ENCODE results near the gene EFL1.
"Not testable (repeated sequence)": the region's sequence is repeated elsewhere in the genome, so short reads cannot be mapped to it uniquely, and the experiment has no call there.

The EFL1 gene

DNA sequence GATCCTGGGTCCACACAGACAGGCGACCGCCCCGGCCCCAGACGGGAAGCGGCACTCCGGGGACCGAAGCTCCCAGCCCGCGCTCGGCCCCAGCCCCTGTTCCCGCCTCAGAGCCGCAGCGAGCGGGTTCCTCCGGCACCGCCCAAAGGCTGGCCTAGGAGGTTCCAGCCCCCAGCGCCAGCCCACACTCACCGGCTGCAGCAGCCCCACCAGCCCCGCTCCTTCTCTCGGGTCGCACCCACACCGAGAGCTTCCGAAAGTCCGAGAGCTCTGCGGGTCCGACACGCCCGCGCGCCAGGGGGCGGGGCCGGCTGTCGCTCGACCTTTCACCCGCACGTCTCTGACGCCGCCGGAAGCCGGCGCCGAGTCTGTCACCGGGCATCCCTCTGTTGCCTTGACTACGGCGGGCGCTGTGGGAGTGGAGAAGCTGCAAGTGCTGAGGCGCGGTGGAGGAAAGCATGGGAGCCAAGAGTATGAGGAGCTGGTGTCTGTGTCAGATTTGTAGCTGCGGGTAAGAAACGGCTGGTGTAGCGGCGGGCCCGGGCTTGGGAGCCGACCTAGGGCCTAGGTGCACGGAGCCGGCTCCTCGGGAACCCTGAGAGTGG lies at the start of gene EFL1, which contains the start of gene SAXO2:
EFL1 (minus strand) TSS at position 313 of the 605 bp plus-strand sequence. CDS start 956 bp downstream, outside the sequence.
SAXO2 (plus strand) TSS at position 397 of the 605 bp plus-strand sequence; CDS start at position 459, 62 bp downstream.
- peak; percentile 82 to 99 (median 94) for DNase-seq
- intact Hi-C loops (cut with DNase I) = no loop called here

DNA sequence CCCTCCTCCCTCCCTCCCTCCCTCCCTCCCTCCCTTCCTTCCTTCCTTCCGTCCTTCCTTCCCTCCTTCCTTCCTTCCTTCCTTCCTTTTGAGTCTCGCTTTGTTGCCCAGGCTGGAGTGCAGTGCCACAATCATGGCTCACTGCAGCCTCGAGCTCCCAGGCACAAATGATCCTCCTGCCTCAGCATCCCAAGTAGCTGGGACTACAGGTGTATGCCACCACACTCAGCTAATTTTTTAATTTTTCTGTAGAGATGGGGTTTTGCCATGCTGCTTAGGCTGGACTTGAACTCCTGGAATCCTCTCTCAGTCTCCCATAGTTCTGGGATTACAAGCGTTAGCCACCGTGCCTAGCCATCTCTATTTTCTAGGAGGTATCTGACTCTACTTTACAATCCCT lies 48.8 kb upstream of the EFL1 start:
- peak in 1 of 10 donors; percentile 24 for DNase-seq
- intact Hi-C loops (cut with DNase I) = not testable (repeated sequence)

DNA sequence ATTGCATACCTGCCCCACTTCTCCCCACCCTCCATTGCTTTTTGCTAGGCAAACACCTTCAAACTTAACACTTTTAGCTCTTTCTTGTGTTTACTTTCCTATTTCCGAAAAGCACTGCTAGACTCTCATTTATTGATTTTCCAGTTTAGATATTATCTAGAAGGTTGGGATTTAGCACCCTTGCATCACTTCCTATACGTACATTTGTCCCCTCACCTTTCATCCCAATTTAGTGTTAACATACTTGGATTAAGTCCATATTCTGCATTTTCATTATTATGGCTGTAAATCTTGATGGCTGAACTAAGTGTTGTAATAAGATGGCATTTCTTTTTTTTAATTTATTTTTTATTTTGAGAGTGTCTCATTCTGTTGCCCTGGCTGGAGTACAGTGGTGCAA lies 47.3 kb upstream of the EFL1 start:
- intact Hi-C loops (cut with DNase I) = no loop called here

DNA sequence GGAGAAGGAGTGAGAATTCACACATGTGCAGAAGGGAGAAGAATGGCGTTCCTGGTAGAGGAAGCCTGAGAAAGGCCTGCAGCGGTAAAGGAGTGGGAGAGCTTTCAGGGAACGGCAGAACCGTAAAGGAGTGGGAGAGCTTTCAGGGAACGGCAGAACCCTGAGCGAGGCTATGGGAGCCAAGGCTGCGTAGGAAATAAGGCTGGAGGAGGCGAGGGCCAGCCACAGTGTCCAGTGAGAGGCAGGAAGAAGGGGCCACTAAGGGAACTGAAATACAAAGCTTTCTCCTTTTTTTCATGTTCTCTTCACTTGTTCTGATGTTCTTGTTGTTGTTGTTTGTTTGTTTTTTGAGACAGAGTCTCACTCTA lies 45.2 kb upstream of the EFL1 start:
- peak in 1 of 10 donors; percentile 8 for DNase-seq
- intact Hi-C loops (cut with DNase I) = no loop called here

More for the DNA sequence above, 47.3 kb upstream of the EFL1 start:
- no peak for DNase-seq

DNA sequence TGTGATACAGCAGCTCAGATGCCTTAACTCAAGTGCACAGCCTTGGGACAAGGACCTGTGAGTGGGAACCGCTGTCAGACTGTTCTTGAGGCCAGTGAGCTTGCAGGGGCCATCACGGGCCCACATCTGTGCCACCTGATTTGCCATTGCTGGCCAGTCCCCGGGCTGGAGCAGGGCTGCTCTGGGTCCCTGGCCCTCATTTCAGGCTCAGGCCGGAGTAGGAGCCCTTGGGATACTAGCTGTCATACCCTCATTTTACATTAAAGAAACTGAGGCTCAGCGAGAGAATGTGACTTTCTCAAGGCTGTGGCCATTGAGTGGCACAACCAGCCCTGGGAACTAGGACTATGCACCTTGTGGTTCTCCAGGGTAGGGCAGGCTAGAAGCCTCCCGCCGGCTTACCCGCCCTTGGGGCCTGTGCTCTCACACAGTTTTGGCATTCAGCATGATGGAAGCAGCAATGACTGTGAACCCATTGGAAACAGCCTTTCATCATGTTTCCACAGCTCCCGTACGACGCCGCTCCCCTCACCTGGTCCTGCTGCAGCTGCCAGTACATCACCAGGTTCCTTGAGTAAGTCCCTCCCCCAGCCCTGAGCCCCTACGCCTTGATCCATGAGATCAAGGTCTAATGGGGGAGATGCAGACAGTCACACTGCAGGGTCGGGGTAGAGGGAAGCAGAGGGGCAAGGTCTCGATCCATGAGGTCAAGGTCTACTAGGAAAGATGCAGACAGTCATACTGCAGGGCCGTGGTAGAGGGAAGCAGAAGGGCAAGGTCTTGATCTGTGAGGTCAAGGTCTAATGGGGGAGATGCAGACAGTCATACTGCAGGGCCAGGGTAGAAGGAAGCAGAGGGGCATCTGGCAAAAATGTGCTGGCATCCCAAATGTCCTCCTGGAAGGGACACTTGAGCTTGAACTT lies 44.5 kb upstream of the EFL1 start:
- intact Hi-C loops (cut with DNase I) = no loop called here
- peak in 1 of 10 donors; percentile 41 for DNase-seq

DNA sequence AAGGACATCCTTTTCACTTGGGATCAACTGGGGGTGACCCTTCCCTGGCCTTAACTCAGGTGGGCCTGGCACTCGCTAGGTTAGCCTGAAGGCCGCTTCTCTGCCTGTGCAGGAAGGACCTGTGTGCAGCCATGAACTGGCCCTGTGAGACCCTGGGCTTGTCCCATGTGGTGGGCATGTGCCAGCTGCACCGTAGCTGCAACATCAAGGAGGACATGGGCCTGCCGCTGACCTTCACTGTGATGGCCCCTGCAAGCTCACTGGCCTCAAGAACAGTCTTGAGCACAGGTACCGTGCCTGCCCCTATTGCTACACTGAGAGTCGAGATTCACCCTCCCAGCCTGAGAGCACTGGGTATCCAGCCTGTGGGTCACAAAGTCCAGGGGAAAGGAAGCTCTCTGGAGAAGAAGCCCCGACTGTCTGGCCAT lies 43.1 kb upstream of the EFL1 start:
- intact Hi-C loops (cut with DNase I) = no loop called here
- peak in 1 of 10 donors; percentile 48 for DNase-seq

DNA sequence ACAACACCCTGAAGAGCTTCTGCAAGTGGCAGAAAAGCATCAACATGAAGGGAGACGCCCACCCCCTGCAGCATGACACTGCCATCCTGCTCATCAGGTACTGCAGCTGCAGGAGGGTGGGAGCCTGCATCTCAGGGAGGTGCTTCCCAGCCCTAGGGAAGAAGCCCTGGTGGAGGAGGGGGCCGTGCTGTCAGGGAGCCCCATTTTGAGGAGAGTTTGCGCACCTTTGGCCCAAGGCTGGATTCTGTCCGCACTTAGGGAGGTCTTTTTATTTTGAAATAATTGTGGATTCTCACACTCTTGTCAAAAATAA lies 42.2 kb upstream of the EFL1 start:
- peak in 1 of 10 donors; percentile 35 for DNase-seq
- intact Hi-C loops (cut with DNase I) = no loop called here

DNA sequence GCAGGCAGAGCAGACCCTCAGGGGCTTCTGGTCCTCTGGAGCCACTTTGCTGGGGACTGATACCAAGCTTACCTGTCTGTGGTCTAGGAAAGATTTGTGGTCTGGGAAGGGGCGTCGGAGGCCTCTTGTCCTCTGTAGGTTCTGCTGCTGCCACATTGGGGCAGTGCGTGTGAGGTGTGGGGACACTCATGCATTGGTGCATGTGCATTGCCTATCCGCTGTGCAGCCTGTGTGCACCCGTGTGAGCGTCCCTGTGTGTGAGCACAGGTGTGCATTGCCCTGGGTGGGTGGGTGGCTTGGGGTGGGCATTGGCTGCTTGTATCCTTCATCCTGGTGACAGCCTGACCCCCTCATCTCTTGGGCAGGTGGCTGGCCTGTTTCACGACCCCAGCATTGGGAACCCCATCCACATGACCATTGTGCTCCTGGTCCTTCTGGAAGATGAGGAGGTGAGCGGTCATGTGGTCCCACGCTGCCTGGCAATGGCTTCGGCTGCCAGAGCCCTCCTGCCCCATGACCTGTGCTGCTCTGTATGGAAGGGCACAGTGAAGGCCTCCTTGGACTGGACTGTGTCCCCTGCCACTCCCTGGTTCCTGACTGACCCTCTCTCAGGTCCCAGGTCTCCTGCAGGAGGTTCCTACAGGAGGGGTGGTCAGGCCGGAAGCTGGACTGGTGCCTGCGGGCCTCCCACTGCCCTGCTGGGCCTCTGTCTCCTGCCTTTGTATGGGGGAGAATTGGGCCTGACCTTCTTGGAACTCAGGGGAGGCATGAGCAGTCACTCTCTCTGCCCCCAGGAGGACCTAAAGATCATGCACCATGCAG lies 41.6 kb upstream of the EFL1 start:
- intact Hi-C loops (cut with DNase I) = no loop called here
- DNase-seq = no peak

DNA sequence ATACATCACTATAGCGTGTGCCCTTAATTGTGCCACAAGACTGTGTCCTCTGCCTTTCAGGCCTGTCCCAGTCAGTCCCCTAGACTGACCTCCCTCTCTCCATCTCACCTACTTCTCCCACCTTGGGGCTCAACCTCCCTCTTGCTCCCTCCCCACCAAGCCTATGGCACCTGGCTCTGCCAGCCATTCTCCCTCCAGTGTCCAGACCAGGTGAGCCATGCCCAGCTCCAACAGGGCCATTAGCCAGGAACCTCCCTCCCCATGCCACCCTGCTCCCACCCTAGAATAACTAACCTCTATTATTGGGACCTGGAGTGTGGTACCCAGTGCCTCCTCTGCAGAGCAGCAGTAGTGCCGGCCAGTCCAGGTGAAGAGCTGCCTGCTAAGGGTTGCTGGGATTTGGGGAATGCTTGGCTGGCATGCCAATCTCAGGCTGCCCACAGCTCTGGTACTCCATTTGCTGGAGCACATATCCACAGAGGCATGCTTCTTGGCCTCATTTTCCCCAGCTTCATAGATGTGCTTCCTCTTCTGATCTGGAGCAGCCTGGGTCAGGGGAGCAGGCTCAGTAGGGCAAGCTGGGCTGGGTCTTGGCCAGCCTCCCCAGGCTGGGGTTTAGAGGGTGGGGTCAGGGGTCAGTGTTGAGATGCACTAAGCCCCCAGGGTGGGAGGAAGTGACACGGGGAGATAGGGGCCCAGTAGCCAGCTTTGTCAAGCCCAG lies 38.9 kb upstream of the EFL1 start:
- intact Hi-C loops (cut with DNase I) = no loop called here
- DNase-seq = no peak

DNA sequence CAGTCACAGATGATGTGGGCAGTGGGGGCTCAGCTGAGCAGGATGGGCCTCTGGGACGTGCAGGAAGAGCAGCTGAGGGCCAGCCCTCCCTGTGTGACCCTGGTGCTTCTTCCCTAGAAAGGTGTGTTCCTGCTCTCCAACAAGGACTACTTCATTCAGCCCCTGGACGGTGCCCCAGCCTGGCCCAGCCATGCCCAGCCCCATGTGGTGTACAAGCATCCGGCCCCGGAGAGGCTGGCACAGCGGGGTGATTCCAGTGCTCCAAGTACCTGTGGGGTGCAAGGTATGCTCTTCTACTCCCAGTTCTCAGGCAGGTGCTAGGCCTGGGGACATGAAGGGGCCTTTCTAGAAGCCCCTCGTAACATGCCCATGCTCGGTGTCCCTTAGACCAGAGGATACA lies 38.3 kb upstream of the EFL1 start:
- intact Hi-C loops (cut with DNase I) = no loop called here
- no peak for DNase-seq

DNA sequence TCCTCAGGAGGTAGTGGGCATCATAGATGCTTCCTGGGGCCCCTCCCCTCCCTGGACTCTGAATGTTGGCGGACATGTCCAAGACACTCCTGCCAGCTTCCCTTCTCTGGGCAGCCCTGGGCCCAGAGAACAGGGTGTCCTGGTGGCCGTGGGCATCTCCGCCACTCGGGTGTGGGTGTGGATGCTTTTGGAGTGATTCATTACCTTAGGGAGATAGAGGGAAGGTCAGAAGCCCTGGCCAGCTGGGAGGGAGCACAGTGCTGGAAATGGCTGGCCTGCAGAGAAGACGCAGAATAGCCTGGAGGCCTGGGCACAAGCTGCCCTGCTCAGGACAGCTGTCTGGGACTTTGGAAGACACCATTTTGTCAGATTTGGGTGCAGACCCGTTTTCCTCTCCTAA lies 37.8 kb upstream of the EFL1 start:
- DNase-seq; intact Hi-C loops (cut with DNase I): not testable (repeated sequence)

DNA sequence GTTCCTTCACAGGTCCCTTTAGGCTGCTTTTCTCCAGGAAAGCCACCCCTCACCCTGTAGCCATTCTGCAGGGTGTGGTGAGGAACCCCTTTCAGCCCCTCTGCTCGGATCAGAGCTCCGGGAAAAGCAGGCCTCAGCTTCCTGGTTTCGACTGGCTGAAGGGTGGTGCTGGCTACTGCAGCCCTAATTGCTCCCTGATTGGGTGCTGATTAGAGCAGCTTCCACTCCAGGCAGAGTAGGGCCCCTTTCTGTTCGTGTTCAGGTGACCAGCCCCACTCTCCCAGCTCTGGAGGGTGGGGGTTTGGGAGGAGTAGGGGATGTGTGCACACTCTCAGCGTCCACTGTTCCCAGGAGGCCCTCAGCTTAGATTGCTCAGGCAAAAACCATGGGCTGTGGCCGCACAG lies 37.0 kb upstream of the EFL1 start:
- intact Hi-C loops (cut with DNase I) = not testable (repeated sequence)

DNA sequence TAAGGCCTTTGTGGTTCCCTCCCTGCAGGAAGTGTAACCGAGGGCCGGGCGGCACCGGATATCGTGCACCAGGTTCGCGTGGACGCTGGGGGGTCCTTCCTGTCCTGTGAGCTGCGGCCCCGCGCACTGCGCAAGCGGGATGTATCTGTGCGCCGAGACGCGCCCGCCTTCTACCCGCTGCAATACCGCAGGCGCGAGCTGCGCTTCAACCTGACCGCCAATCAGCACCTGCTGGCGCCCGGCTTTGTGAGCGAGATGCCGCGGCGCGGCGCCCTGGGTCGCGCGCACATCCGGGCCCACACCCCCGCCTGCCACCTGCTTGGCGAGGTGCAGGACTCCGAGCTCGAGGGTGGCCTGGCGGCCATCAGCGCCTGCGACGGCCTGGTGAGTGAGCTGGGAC lies 36.0 kb upstream of the EFL1 start:
- peak in 8 of 10 donors; percentile 27 to 93 (median 58) for DNase-seq

More for the DNA sequence above, 37.0 kb upstream of the EFL1 start:
- not testable (repeated sequence) for DNase-seq

DNA sequence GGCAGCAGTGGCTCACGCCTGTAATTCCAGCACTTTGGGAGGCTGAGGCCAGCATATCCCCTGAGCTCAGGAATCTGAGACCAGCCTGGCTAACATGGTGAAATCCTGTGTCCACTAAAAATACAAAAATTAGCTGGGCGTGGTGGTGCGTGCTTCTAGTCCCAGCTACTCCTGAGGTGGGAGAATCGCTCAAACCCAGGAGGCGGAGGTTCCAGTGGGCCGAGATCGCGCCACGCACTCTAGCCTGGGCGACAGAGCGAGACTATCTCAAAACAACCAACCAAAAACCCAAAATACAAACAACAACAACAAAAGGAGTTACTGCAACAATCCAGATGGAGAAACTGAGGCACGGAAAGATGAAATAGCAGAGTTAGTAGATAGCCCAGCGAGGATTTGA lies 35.5 kb upstream of the EFL1 start:
- intact Hi-C loops (cut with DNase I) = no loop called here
- DNase-seq = no peak

More for the DNA sequence above, 36.0 kb upstream of the EFL1 start:
- intact Hi-C loops (cut with DNase I) = no loop called here

DNA sequence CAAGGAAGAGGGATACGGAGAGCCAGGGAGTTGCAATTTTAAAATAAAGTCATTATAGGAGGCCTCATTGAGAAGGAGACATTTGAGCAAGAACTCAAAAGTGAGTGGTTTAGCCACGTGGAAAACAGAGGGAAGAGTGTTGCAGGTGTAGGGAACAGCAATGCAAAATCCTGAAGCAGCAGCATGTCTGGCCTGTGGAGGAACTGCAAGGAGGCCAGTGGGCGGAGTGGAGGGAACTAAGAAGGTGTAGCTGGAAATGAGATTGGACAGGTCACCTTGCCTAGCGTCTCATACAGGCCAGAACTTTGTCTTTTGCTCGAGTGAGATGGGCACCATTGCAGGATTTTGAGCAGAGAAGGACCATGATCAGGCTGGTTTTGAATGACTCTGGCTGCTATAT lies 35.0 kb upstream of the EFL1 start:
- intact Hi-C loops (cut with DNase I) = no loop called here
- no peak for DNase-seq

DNA sequence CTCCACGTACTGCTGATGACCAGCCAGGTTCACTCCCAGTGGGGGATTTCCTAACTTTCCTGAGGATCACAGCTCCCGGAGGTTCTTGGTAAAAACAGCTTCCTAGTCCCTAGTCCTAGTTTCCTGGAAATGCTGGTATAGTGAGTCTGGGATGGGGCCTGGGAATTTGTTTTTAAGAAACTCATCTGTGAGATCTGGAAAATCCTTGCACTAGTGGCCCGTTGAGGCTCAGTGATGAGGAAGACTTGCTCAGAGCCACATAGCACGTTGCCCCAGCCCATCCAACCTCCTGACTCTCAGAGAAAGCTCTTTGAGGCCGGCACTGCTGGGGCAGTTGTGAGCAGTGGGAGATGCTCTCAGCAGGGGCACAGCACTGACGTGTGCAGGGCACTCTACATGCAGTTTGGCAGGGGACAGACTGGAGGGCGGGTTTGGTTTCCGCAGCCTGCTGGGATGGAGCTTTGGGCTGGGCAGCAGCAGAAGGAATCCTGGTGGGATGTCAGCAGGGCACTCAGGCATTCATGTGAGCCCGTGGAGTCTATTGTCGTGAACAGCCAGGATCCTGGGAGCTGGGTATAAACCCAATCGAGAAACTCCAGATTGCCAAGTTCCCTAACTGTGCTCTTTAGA lies 31.6 kb upstream of the EFL1 start:
- intact Hi-C loops (cut with DNase I) = no loop called here
- no peak for DNase-seq

DNA sequence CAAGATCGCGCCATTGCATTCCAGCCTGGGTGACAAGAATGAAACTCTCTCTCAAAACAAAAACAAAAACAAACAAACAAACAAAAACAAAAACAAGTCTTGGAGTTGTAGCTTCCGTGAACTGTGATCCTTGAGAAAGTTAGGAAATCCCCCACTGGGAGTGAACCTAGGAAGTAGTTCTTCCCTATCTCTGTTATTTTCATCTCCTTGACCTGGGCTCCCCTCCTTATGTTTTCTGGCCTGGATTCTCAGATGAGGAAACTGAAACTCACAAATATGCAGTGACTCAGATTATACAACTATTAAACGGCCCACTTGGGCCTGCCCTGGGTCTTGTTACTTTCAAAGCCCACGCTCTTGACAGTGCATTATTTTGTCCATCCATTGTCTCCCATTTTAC lies 29.7 kb upstream of the EFL1 start:
- intact Hi-C loops (cut with DNase I) = no loop called here
- no peak for DNase-seq

DNA sequence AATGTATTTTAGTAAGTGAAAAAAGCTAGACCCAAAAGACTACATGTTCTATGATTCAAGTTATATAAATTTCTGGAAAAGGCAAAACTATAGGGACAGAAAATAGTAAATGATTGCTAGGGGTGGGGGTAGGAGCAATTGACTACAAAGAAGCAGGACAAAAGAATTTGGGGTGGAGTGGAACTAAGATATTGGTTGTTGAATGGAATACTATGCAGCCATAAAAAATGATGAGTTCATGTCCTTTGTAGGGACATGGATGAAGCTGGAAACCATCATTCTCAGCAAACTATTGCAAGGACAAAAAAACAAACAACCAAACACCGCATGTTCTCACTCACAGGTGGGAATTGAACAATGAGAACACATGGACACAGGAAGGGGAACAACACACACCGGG lies 25.7 kb upstream of the EFL1 start:
- DNase-seq; intact Hi-C loops (cut with DNase I): not testable (repeated sequence)

DNA sequence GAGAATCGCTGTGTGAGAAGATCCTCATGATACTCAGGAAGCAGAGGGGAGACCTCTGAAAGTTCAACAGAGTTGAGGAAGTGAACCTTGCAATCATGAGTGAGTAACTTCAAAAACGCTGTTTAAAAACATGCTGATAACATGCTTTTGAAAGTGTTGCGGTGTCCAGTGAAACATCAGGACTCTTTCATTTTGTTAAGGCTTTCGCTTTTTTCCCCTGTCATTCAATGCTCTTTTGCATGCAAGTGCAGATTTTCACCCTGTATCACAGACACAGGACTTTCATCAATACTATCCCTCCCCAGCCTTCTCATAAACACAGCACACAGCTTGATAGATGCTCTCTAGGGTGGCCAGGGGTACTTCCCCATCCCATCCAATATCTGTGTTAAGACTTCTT lies 23.9 kb upstream of the EFL1 start:
- DNase-seq; intact Hi-C loops (cut with DNase I): not testable (repeated sequence)

DNA sequence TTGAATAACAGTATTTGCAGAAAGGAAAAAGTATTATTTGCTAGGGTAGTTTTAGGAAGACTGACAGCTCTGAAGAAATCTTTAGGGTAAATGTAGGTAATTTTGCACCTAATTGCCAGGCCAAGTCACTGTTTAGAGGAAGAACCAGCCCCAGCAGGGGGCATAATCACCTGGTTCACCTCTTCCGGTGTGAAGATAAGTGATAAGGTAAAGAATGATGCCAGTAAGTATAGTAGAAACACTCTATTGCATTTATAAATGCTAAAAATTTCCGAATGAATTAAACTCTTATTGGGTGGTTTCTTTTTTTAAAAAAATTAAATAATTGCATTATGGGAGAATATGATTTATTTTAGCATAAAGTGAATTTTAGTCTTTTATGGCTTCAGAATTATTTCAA lies 21.8 kb upstream of the EFL1 start:
- DNase-seq; intact Hi-C loops (cut with DNase I): not testable (repeated sequence)
